ENCODE measurements around the gene NEBL.

Gene NEBL

DNA sequence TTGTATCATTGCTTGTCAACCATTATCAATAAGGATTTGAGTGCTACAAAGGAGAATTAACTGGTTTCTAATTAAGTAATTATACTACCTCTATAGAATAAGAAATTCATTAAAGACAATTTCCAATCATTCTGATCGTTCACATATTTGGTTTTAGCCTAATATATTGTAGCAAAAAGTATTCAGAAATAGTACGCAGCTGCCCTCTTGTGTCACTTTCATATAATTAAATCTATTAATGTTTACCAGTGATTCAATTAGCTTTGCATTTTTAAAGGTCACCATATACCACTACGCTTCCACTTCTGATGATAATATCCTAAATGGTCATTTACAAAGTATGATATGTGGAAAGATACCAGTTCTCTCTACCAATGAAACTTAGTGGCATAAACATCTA lies 128.3 kb downstream of the NEBL start:
- DNase-seq = no peak

DNA sequence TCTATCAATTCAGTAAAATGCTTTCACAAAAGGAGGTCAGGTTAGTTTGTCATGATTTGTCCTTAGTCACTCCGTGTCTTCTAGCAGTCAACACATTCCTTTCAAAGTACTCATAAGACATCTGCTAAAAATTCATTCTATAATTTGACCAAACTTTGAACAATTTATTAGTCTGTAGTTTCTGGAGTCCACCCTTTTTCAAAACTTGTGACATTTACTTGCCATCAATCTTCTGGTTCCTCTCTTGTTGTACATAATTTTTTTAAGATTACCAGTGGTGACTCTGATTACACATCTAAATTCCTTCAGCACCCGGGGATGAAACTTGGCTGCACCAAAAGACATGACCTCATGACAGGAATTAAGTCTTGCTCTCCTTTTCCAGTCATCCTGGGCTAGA lies 130.1 kb downstream of the NEBL start:
- DNase-seq = no peak

DNA sequence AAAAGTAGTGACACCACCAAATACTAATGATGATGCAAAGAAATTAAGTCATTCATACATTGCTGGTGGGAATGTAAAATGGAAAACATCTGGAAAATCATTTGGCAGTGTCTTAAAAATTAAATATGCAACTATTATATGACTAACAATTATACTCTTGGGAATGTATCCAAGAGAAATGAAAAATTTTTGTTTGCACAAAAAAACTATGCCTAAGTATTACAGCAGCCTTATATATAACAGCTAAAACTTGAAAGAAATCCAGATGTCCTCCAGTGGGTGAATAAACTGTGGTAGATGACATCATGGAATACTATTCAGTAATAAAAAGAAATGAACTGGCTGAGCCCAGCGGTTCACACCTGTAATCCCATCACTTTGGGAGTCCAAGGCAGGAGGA lies 132.0 kb downstream of the NEBL start:
- no peak for DNase-seq

DNA sequence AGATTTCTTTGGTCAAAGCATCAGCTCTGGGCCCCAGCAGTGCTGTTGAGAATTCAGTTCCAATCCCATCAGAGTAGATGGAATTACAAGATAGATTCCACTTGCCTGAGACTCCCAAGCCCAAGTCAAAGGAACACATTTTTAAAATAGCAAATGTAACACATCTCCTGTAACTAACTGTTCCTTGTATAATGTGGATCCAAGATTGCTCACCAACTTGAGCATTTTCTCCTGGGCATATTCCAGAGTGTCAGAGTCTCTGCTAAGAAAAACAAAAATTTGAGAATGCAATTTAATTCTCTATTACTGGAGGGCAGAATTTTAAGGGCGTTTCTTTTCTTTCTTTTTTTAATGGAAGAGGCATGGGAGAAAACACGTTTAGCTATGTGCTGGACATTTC lies 136.7 kb downstream of the NEBL start:
- no peak for DNase-seq

DNA sequence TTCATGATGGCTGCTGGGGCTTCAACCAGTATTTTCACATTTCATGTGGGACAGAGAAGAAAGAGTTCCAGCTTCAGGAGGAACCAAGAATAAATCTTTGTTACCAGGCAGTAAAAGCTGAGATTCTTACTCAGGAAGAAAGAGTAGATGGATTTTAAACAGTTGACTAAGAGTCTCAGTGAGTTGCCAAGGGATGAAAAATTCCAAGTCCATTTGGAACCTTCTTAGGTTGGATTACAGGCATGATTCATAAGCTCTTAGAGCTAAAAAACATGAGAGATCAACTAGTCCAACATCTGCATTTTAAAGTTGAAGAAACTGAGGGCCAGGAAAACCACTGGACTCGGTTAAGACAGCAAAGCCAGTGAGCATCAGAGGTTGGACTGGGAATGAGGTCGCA lies 148.6 kb downstream of the NEBL start:
- DNase-seq = no peak

DNA sequence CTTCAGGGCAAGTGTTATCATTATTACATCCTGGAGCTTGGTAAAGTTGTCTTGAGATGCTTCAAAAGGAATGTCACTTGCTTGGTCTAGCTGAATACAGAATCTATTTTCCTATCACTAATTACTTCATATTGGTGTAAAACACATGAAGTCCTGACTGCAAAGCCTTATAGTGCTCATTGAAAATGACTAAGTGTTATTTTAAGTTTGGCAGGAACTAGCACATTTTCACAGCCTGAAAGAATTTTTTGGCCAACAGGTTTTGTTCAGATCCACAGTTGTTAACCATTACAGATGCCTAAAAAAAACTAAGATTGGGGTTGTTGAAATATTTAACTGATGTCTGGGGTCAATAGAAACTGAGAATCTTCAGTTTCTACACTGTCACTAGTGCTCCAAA lies 149.3 kb downstream of the NEBL start:
- DNase-seq = no peak

DNA sequence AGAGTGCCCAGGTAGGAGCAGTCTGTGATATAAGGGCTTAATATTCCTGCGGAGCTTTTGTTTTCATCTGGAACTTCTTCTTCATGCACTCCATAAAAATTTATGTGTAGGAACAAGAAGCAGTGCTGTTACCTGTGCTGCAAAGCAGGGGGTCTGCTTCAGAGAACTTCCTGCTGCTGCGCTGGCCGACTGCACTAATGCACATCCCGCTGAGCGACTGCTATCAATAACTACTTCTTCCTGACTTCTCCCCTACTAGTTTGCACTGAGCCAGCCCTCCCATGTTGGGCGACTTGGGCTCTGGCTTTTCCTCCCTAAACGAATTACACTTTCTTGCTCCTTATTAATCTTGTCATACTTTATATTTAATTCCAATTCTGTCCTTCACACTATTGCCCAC lies 150.3 kb downstream of the NEBL start:
- DNase-seq = no peak

DNA sequence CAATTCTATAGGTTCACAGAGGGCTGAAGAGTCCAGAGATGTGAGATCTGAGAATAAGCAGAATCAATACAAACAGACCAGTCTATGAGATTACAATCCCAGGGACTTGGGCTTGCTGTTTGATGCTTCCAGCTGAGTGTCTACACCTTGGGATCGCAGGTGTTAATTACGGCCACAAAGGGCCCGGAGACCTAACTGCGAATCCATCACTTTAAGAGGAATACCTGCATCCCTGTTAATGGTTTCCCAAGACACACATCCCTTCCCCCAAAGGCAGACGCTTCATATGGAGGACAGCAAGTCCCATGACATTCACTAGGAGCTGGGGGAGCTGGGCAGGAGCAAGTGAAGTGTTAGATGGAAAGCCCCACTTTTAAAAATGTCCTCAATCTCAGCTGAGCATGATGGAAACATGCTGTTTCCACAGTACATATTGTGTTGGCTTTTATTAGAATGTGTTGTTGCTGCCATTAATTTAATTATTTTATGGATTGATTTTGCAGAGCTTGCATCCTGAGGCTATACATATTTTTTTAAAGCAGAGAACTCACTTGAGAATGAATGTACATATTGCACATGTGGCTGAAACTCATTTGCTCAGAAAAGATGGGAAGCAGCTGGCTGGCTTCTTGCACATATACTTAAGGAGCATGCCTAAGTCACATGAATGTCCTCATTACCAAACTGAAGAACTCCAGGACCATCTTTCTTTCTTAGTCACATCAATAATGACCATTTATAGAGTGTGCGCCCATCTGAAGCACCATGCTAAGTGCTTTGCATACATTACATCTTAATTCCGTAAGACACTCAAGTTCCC lies 151.3 kb downstream of the NEBL start:
- DNase-seq = no peak

DNA sequence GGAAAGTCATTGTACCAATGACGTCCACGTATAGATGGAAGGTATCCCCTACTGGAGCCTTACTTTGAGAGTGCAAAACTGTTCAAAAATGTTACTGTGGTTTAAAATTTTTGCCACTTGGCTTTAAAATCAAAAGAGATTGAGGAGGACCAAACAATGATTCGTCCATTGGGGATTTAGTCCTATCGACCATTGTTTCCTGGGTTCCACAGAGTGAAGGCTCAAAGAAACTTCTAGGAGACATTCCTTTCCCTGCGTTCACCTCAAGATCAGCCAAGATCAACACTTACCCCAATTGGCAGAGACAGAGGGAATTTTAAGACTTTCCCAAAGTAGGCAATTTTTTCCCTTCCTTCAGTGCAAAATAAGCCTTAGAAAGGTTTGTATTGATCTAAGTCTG lies 152.3 kb downstream of the NEBL start:
- DNase-seq = no peak

DNA sequence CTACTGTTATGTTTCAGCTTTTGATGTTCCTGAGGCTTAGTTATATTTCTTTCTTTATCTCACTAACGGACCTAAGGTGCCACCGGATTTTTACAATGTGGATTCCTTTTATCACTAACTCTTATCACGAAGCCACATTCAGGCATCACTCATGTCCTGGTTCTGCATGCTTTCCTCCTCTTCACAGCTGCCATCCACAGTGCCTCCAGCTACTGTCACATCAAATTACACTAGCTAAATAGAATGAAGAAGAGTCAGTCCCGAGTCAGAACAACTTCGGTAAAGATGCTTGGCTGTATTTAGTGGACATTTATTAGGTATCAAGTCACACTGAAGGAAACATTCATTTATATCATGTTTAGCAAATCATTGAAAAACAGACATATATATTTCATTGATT lies 153.2 kb downstream of the NEBL start:
- DNase-seq = no peak

DNA sequence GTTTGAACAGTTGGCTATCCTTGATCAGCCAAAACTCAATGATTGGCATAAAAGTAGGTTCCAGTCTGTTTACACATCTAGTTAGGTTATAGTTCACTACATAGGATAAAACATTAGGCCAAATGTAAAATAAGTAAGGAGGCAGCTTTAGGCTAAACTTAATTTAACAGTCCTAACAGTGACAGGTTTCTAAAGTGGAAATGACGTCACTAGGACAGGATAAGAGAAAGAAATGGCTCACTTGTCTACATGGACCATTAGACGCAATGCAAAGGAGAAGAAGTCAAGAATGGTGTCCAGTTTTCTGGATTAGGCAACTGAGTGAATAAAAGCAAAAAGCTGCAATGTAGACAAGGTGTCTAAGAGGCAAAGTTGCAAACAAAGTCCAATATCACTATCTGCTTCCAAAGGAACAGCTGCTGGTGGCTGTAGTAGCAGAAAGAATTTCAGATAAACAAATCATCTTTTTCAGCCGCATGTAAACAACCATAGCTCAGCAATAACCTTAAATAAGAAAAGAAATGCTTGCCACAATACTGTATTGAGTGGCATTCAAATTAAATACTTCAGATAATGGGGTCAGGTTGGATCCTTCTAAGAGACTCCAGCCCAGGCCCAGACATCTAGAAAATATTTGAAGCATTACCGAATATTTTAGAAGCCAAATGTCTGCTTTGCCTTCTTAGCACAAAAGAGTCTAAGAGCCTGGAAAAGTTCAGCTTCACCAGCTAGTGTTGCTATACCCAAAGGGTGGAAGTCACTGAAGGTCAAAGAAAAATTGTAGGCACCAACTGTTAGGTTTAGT lies 154.2 kb downstream of the NEBL start:
- DNase-seq = no peak

DNA sequence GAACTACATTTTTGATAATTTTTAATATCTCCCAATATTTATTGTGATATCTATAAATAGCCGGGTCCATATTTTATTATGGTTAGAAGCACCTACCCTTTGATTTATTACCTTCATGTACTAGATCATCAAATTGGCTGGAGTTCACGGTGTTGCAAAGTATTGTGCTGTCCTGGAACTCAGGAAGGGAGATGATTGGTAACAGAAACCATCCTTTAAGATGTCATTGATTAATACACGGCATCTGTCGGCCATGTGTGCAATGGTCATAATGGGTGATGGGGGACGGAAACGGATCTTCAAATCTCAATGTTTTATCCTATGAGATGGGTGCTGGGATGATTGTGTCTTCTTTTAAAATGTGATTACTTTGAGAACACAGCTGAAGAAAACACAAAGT lies 157.0 kb downstream of the NEBL start:
- no peak for DNase-seq

DNA sequence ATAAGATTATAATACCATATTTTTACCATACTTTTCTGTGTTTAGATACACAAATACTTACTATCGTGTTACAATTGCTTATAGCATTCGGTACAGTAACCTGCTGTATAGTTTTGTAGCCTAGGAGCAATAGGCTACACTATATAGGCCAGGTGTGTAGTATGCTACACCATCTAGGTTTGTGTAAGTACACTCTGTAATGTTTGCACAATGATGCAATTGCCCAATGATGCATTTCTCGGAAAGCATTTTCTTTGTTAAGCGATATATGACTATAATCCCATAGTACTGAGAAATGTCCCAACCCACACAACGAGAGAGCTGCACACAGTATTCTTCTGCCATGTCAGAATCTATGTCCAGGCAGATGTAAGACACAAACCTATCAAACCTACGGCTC lies 160.0 kb downstream of the NEBL start:
- no peak for DNase-seq
